Thymus (tissue), 11 donors: ENCODE data around the gene LRMDA. TPM values are rescaled to one million over a fixed set of nuclear protein-coding genes. Genes with fewer than 3 reads are reported as not detected.

Experiments
- DNase-seq, 9 donors: peaks; one replicate each; pipeline ENCODE4 v3.0.0-alpha.2; 2013; ENCODE audit warnings: low spot score in 9 of 9, low read depth in 6 of 9, missing footprints in 1 of 9
- H3K27ac ChIP-seq, 2 donors: one replicate each; pipeline ENCODE4 v1.5.1; 2013; ENCODE audit warnings: control low read depth in 1 of 2, low read depth in 1 of 2, low read length in 1 of 2, mild to moderate bottlenecking in 1 of 2, moderate library complexity in 1 of 2
- H3K27me3 ChIP-seq, 2 donors: one replicate each; pipeline ENCODE4 v1.5.1; 2013; ENCODE audit warnings: low read length in 1 of 2; ENCODE audit not compliant: control insufficient read depth in 2 of 2, insufficient read depth in 1 of 2
- H3K36me3 ChIP-seq, 2 donors: one replicate each; pipeline ENCODE4 v1.5.1; 2013; ENCODE audit warnings: low read length in 1 of 2, mild to moderate bottlenecking in 1 of 2, moderate library complexity in 1 of 2; ENCODE audit not compliant: control insufficient read depth in 2 of 2, insufficient read depth in 2 of 2
- H3K4me1 ChIP-seq, 2 donors: one replicate each; pipeline ENCODE4 v1.5.1; 2013; ENCODE audit warnings: low read length in 2 of 2; ENCODE audit not compliant: control insufficient read depth in 2 of 2, insufficient read depth in 2 of 2
- H3K4me3 ChIP-seq, 2 donors: one replicate each; pipeline ENCODE4 v1.5.1; 2013; ENCODE audit warnings: low read length in 2 of 2, control low read depth in 1 of 2, mild to moderate bottlenecking in 1 of 2
- H3K9me3 ChIP-seq, 2 donors: one replicate each; pipeline ENCODE4 v1.5.1; 2013; ENCODE audit warnings: low read length in 1 of 2, mild to moderate bottlenecking in 1 of 2; ENCODE audit not compliant: control insufficient read depth in 2 of 2, insufficient read depth in 1 of 2
- WGBS: extraction: QIAGEN DNeasy Blood & Tissue Kit; methylation state at CpG from one replicate; pipeline ENCODE4 v1.1.7; 2013; 5-methylcytosine and 5-hydroxymethylcytosine counted together
- polyA plus RNA-seq: library from polyadenylated mRNA; stranded (reverse); fragments of 200-250 nt; gene quantifications from one replicate; pipeline ENCODE4 v1.2.3, GENCODE V29; 2013
- total RNA-seq: library from RNA; stranded (reverse); fragments of 120-200 nt; gene quantifications from one replicate; pipeline ENCODE4 v1.2.4, GENCODE V29; 2013
- donor health status: healthy.

LRMDA gene
- total and polyA plus RNA-seq, 2 donors, result 2.5 to 4.6 TPM

- H3K27me3 ChIP-seq, result no peaks in the 10 kb centered on the region
- WGBS, result 95% methylated on average over 1 of the region's 1 CpG
- H3K36me3 ChIP-seq, result no peaks in the 10 kb centered on the region
- no peaks in the 10 kb centered on the region for H3K4me1 ChIP-seq
- no peak overlapping the region for H3K27ac ChIP-seq
- H3K4me3 ChIP-seq, result no peak overlapping the region
- H3K9me3 ChIP-seq, result no peaks in the 10 kb centered on the region
- no peak for DNase-seq
Measured at GRCh38 chr10:75649466-75649865, 218.0 kb downstream of the LRMDA start.

GRCh38 chr10:75650648-75651047 lies 219.2 kb downstream of the LRMDA start:
- Histone ChIP-seq H3K27me3 (no peaks in the 10 kb centered on the region), H3K4me1 (no peaks in the 10 kb centered on the region), H3K4me3 (no peak overlapping the region), H3K36me3 (no peaks in the 10 kb centered on the region), H3K9me3 (no peaks in the 10 kb centered on the region), H3K27ac (no peak overlapping the region)
- WGBS, result 91% methylated on average over 4 of the region's 4 CpGs
- no peak for DNase-seq

- Histone ChIP-seq H3K27me3 (no peaks in the 10 kb centered on the region), H3K36me3 (no peaks in the 10 kb centered on the region), H3K4me3 (no peak overlapping the region), H3K9me3 (no peaks in the 10 kb centered on the region), H3K27ac (no peak overlapping the region), H3K4me1 (no peaks in the 10 kb centered on the region)
- no peak for DNase-seq
- WGBS, result 97% methylated on average over 2 of the region's 2 CpGs
Measured at GRCh38 chr10:75651417-75651816, 220.0 kb downstream of the LRMDA start.

- no peak overlapping the region for H3K4me3 ChIP-seq
- H3K27ac ChIP-seq, result no peak overlapping the region
- no peaks in the 10 kb centered on the region for H3K36me3 ChIP-seq
- H3K27me3 ChIP-seq, result no peaks in the 10 kb centered on the region
- H3K4me1 ChIP-seq, result no peaks in the 10 kb centered on the region
- DNase-seq, result no peak
- WGBS, result 96% methylated on average over 5 of the region's 5 CpGs
- H3K9me3 ChIP-seq, result no peaks in the 10 kb centered on the region
Measured at GRCh38 chr10:75652146-75652740, 220.8 kb downstream of the LRMDA start.

GRCh38 chr10:75653761-75654160 lies 222.3 kb downstream of the LRMDA start:
- no peak overlapping the region for H3K27ac ChIP-seq
- WGBS, result 96% methylated on average over 8 of the region's 8 CpGs

GRCh38 chr10:75654171-75654771 lies 222.8 kb downstream of the LRMDA start:
- no peaks in the 10 kb centered on the region for H3K36me3 ChIP-seq
- DNase-seq, result no peak
- no peaks in the 10 kb centered on the region for H3K4me1 ChIP-seq
- 80% methylated on average over 1 of the region's 1 CpG for WGBS
- no peaks in the 10 kb centered on the region for H3K9me3 ChIP-seq
- H3K27ac ChIP-seq, result no peak overlapping the region
- H3K4me3 ChIP-seq, result no peak overlapping the region
- no peaks in the 10 kb centered on the region for H3K27me3 ChIP-seq

More at GRCh38 chr10:75653761-75654160, 222.3 kb downstream of the LRMDA start:
- no peak for DNase-seq
- H3K36me3 ChIP-seq, result no peaks in the 10 kb centered on the region
- no peaks in the 10 kb centered on the region for H3K4me1 ChIP-seq
- no peaks in the 10 kb centered on the region for H3K9me3 ChIP-seq
- no peak overlapping the region for H3K4me3 ChIP-seq
- no peaks in the 10 kb centered on the region for H3K27me3 ChIP-seq

- H3K27ac ChIP-seq, result no peak overlapping the region
- WGBS, result 93% methylated on average over 6 of the region's 6 CpGs
- DNase-seq, result no peak
- H3K9me3 ChIP-seq, result no peaks in the 10 kb centered on the region
- H3K36me3 ChIP-seq, result no peaks in the 10 kb centered on the region
- H3K27me3 ChIP-seq, result no peaks in the 10 kb centered on the region
- H3K4me3 ChIP-seq, result no peak overlapping the region
- H3K4me1 ChIP-seq, result no peaks in the 10 kb centered on the region
Measured at GRCh38 chr10:75654772-75655171, 223.3 kb downstream of the LRMDA start.

GRCh38 chr10:75655791-75656451 lies 224.5 kb downstream of the LRMDA start:
- DNase-seq, result no peak
- 71% methylated on average over 3 of the region's 3 CpGs for WGBS
- Histone ChIP-seq H3K36me3 (no peaks in the 10 kb centered on the region), H3K27ac (no peak overlapping the region), H3K27me3 (no peaks in the 10 kb centered on the region), H3K9me3 (no peaks in the 10 kb centered on the region), H3K4me3 (no peak overlapping the region), H3K4me1 (no peaks in the 10 kb centered on the region)

GRCh38 chr10:75657351-75657750 lies 225.9 kb downstream of the LRMDA start:
- DNase-seq, result no peak
- Histone ChIP-seq H3K27ac (no peak overlapping the region), H3K27me3 (no peaks in the 10 kb centered on the region), H3K4me3 (no peak overlapping the region), H3K9me3 (no peaks in the 10 kb centered on the region), H3K36me3 (no peaks in the 10 kb centered on the region), H3K4me1 (no peaks in the 10 kb centered on the region)
- 100% methylated on average over 2 of the region's 2 CpGs for WGBS
